GM23248 (cell line): ENCODE data around the gene HCN3.

Experiments
- EZH2 ChIP-seq: fragments of 200-600 bp; sonication (generic); IDR thresholded peaks from 2 replicates; pipeline ENCODE4 v1.6.1; 2018; ENCODE audit warnings: antibody characterized with exemption, mild to moderate bottlenecking; ENCODE audit not compliant: insufficient read depth, poor library complexity, severe bottlenecking
- EZH2phosphoT487 ChIP-seq: fragments of 200-600 bp; sonication (generic); IDR thresholded peaks from 2 replicates; pipeline ENCODE4 v1.6.1; 2018; ENCODE audit warnings: antibody characterized with exemption, moderate library complexity, mild to moderate bottlenecking, low read depth; ENCODE audit not compliant: insufficient read depth

DNA sequence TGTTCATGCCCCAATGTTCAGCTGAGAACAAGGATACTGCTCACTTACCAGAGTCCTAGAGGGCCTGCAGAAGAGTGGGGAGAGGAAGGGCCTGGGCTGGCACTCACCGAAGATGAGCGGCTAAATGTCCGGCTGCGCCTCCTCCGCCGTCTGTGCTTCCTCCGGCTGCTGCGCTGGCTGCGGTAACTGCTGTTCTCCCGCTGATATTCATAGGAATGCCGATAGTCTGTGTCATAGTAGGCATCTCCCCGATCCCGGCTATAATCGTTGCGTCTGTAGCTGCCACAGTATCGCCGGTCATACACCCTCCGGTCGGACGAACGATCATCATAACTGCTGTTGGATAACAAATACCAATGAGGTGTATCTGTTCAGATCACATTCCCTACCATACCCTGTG lies 7.9 kb upstream of the HCN3 start:
- TF ChIP-seq EZH2, result no peak
- no peak for TF ChIP-seq EZH2phosphoT487
